SU-DHL-6 (cell line): ENCODE data around the gene MINDY1.
A peak's percentile ranks its signal among the peaks of the same experiment; 100 is the strongest.

Source experiments
- H2AFZ ChIP-seq: fragments of 200-600 bp; sonication (generic); 2 replicates; pipeline ENCODE4 v1.6.1; 2014; ENCODE audit warnings: low read depth, mild to moderate bottlenecking, moderate library complexity, mixed read lengths, antibody characterized with exemption, low read length; ENCODE audit not compliant: severe bottlenecking
- H3F3A ChIP-seq: fragments of 200-600 bp; shearing (Covaris generic); 2 replicates; pipeline ENCODE4 v1.6.0; 2016; ENCODE audit warnings: antibody characterized with exemption, mild to moderate bottlenecking; ENCODE audit not compliant: insufficient read depth
- H3K27ac ChIP-seq: fragments of 200-600 bp; sonication (generic); 2 replicates; pipeline ENCODE4 v1.5.1; 2016; ENCODE audit warnings: low read depth, mild to moderate bottlenecking, low read length, moderate library complexity, mixed read lengths
- H3K27me3 ChIP-seq: fragments of 200-600 bp; sonication (generic), shearing (Covaris generic); 2 replicates; pipeline ENCODE4 v1.6.0; 2014; ENCODE audit warnings: mild to moderate bottlenecking, low read length
- H3K36me3 ChIP-seq: fragments of 200-600 bp; sonication (generic); 2 replicates; pipeline ENCODE4 v1.6.1; 2014; ENCODE audit warnings: mild to moderate bottlenecking, low read length, mixed read lengths
- H3K4me2 ChIP-seq: fragments of 300-600, 200-600 bp; shearing (Covaris generic), sonication (generic); 2 replicates; pipeline ENCODE4 v1.6.0; 2014; ENCODE audit warnings: low read length, low read depth, mild to moderate bottlenecking; ENCODE audit not compliant: poor library complexity, severe bottlenecking
- H3K4me3 ChIP-seq: fragments of 200-600 bp; sonication (generic); 2 replicates; pipeline ENCODE4 v1.5.1; 2014; ENCODE audit warnings: antibody characterized with exemption, low read length, mild to moderate bottlenecking, mixed read lengths; ENCODE audit not compliant: insufficient read depth, poor library complexity, severe bottlenecking
- H3K79me2 ChIP-seq: fragments of 200-600 bp; sonication (generic); 2 replicates; pipeline ENCODE4 v1.6.1; 2014; ENCODE audit warnings: mild to moderate bottlenecking, low read length, moderate library complexity; ENCODE audit not compliant: insufficient read depth
- H3K9ac ChIP-seq: fragments of 200-600 bp; sonication (generic); 2 replicates; pipeline ENCODE4 v1.7.0; 2014; ENCODE audit warnings: mild to moderate bottlenecking, low read length
- H3K9me2 ChIP-seq: fragments of 200-600 bp; sonication (generic); replicated peaks from 2 replicates; pipeline ENCODE4 v1.6.1; 2014; ENCODE audit warnings: low read length; ENCODE audit not compliant: insufficient read depth
- H3K9me3 ChIP-seq: fragments of 200-600 bp; sonication (generic); 2 replicates; pipeline ENCODE4 v1.6.1; 2014; ENCODE audit warnings: low read length, mixed read lengths; ENCODE audit not compliant: insufficient read depth
- H4K20me1 ChIP-seq: fragments of 200-600 bp; sonication (generic); 2 replicates; pipeline ENCODE4 v1.6.1; 2014; ENCODE audit warnings: low read depth, mild to moderate bottlenecking, antibody characterized with exemption, low read length, moderate library complexity, mixed read lengths
- CTCF ChIP-seq: fragments of 200-600 bp; sonication (generic); IDR thresholded peaks from one replicate; pipeline ENCODE4 v1.5.1; 2017; ENCODE audit warnings: antibody characterized with exemption, mild to moderate bottlenecking, low read length, moderate library complexity; ENCODE audit not compliant: insufficient read depth, poor library complexity, severe bottlenecking
- EZH2phosphoT487 ChIP-seq: fragments of 200-600 bp; sonication (generic), shearing (Covaris generic); conservative IDR thresholded peaks from 2 replicates; pipeline ENCODE4 v1.6.1; 2018; ENCODE audit warnings: mild to moderate bottlenecking, antibody characterized with exemption, low read length, moderate library complexity, mixed read lengths

MINDY1 gene

DNA sequence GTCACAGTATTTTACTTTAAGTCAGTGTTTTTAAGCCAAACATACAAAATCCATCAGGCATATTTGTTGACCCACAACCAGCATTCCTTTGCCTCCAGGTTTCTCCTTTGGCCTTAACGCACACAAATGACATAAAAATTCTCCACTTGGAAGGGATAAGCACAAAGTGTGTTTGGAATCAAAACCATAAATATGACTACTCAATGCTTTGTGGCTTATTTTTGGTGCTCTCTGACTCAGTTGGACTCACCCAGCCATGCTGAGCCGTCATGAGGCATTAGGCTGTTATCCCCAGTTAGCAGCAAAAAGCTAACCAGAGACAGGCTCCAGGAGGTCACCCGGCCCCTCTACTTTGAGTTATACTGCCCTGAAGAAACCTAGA lies 2.5 kb upstream of the MINDY1 start:
- no peaks in the 10 kb centered on the region for H3K9me3 ChIP-seq
- H3K4me3 ChIP-seq: peak overlapping the region; percentile 87
- peak overlapping the region; percentile 75 for H3K4me2 ChIP-seq
- peaks cover 8% of the 10 kb centered on the region; the same call in 1 of the 2 replicates for H3F3A ChIP-seq
- H4K20me1 ChIP-seq: no peaks in the 10 kb centered on the region
- no peak overlapping the region for H3K27ac ChIP-seq
- peaks cover 12% of the 10 kb centered on the region; the same call in 1 of the 2 replicates for H3K79me2 ChIP-seq
- peak overlapping the region; percentile 85 for H2AFZ ChIP-seq
- H3K27me3 ChIP-seq: no peaks in the 10 kb centered on the region
- no peaks in the 10 kb centered on the region for H3K9me2 ChIP-seq
- no peaks in the 10 kb centered on the region for H3K36me3 ChIP-seq
- no peak for TF ChIP-seq EZH2phosphoT487
- TF ChIP-seq CTCF: no peak
- peak overlapping the region; percentile 83 for H3K9ac ChIP-seq

DNA sequence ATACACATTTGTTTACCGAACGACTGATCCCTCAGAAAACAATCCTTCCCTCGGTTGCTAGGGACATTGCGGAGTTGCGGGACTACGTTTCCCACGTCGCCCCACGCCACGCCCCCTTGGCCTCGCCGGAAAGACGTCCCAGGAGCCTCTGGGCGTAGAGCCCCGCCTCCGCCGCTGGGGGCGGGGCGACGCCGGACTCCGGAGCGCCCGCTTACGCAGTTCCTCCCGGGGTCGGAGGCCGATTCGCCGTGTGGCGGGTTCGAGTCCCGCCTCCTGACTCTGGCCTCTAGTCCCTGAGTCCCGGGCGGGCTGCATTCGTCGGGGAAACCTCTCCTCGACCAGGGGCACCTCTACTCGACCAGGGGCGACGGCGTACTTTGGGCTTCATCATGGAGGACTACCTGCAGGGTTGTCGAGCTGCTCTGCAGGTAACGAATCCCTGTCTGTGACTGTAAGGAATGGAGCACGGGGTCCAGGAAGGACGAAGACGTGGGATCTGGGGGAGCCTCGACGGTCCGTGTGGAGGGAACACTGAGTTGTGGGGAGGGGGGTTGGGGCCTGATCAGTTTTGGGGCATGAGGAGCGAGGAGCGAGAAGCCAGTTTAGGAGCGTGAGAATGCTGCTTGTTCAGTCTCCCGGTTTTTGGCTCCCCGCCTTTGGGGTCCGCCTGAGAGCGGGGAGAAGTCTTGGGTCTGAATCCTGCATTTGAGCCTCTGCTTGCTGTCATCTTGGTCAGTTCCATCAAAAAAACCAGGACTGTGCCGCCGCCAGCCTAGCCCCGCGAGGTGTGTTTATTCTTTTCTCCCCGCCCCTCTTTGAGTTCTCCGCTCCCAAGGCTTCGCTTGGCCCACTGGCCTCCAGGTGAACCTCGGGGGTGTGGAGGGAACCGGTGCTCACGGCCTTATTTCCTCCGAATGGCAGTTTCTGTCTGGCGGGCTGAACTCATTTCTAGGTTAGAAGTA lies 1.8 kb upstream of the MINDY1 start, which contains the start of gene PRUNE1:
Gene PRUNE1, plus strand, starts transcription at position 206 of the 962 bp plus-strand sequence. Its CDS starts 184 bp downstream, at position 390.
- no peaks in the 10 kb centered on the region for H3K9me3 ChIP-seq
- H3K9me2 ChIP-seq: no peaks in the 10 kb centered on the region
- H3F3A ChIP-seq: peaks cover 8% of the 10 kb centered on the region; the same call in 1 of the 2 replicates
- H3K9ac ChIP-seq: peak within 1 kb of the TSS; percentile 83
- TF ChIP-seq CTCF: no peak
- TF ChIP-seq EZH2phosphoT487: no peak
- H3K27ac ChIP-seq: peak within 1 kb of the TSS; percentile 51
- H2AFZ ChIP-seq: peak within 1 kb of the TSS; percentile 85
- H3K27me3 ChIP-seq: no peaks in the 10 kb centered on the region
- peak within 1 kb of the TSS; percentile 87 for H3K4me3 ChIP-seq
- H3K4me2 ChIP-seq: peak within 1 kb of the TSS; percentile 75
- H3K79me2 ChIP-seq: peaks cover 12% of the 10 kb centered on the region; the same call in 1 of the 2 replicates
- no peaks in the 10 kb centered on the region for H4K20me1 ChIP-seq
- H3K36me3 ChIP-seq: no peaks in the 10 kb centered on the region

GRCh38 chr1:151007853-151008243 lies 1.1 kb upstream of the MINDY1 start:
- peaks cover 12% of the 10 kb centered on the region; the same call in 1 of the 2 replicates for H3K79me2 ChIP-seq
- peak overlapping the region; percentile 51 for H3K27ac ChIP-seq
- peak overlapping the region; percentile 75 for H3K4me2 ChIP-seq
- H3K36me3 ChIP-seq: no peaks in the 10 kb centered on the region
- peaks cover 8% of the 10 kb centered on the region; the same call in 1 of the 2 replicates for H3F3A ChIP-seq
- H3K4me3 ChIP-seq: peak overlapping the region; percentile 87
- H3K9ac ChIP-seq: peak overlapping the region; percentile 83
- no peaks in the 10 kb centered on the region for H3K9me3 ChIP-seq
- H3K27me3 ChIP-seq: no peaks in the 10 kb centered on the region
- TF ChIP-seq EZH2phosphoT487 (no peak), CTCF (no peak)
- no peaks in the 10 kb centered on the region for H4K20me1 ChIP-seq
- no peaks in the 10 kb centered on the region for H3K9me2 ChIP-seq
- H2AFZ ChIP-seq: peak overlapping the region; percentile 85
